Astrocyte of the cerebellum (primary cell): ENCODE data around the gene GP1BB.

Experiments used
- DNase-seq: peaks from one replicate; pipeline ENCODE4 v3.0.0-alpha.2; 2011; ENCODE audit warnings: low read depth
- H3K4me3 ChIP-seq: 2 replicates; pipeline ENCODE4 v1.5.1; 2011; ENCODE audit warnings: mild to moderate bottlenecking, low read depth, low read length, moderate library complexity
- in situ Hi-C: cut with HindIII; loops from 2 replicates; pipeline ENCODE4 v1.10.0; 2017; ENCODE audit warnings: low sequenced_read_pairs
- TF ChIP-seq, protein P1 (sequence below): IDR thresholded peaks from 2 replicates; pipeline ENCODE4 v1.5.1; 2012; ENCODE audit warnings: low read length, low read depth, moderate library complexity, mild to moderate bottlenecking; ENCODE audit errors: missing control alignments

The GP1BB gene

GRCh38 chr22:19728836-19729235 is 5.5 kb downstream of the GP1BB start:
- in situ Hi-C loops, result no loop called here
- no peak for DNase-seq
- TF ChIP-seq, protein P1, sequence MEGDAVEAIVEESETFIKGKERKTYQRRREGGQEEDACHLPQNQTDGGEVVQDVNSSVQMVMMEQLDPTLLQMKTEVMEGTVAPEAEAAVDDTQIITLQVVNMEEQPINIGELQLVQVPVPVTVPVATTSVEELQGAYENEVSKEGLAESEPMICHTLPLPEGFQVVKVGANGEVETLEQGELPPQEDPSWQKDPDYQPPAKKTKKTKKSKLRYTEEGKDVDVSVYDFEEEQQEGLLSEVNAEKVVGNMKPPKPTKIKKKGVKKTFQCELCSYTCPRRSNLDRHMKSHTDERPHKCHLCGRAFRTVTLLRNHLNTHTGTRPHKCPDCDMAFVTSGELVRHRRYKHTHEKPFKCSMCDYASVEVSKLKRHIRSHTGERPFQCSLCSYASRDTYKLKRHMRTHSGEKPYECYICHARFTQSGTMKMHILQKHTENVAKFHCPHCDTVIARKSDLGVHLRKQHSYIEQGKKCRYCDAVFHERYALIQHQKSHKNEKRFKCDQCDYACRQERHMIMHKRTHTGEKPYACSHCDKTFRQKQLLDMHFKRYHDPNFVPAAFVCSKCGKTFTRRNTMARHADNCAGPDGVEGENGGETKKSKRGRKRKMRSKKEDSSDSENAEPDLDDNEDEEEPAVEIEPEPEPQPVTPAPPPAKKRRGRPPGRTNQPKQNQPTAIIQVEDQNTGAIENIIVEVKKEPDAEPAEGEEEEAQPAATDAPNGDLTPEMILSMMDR, result no peak
- no peak overlapping the region for H3K4me3 ChIP-seq

GRCh38 chr22:19729507-19729906 is 6.2 kb downstream of the GP1BB start:
- in situ Hi-C loops, result no loop called here
- TF ChIP-seq, protein P1, result no peak
- no peak for DNase-seq
- H3K4me3 ChIP-seq, result no peak overlapping the region

DNA sequence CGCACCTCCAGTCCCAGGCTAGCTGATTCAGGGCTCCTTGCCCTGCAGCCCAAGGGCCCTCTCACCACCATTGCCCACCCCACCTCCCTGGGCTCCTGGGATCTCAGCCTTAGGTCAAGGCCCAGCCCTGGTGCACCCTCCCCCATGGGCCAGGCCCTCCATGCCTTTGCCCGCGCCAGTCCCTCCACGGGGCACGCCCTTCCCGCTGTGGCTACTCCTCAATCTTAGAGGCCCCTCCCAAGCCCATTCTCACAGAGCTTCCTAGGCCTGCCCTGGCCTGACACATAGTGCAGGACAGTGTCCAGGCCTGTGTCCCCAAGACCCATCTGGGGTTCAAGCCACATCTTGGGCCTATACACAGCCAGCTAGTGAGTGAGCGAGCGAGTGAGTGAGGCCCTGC is 6.9 kb downstream of the GP1BB start:
- H3K4me3 ChIP-seq, result no peak overlapping the region
- DNase-seq, result no peak
- in situ Hi-C loops, result no loop called here
- TF ChIP-seq, protein P1, result no peak

DNA sequence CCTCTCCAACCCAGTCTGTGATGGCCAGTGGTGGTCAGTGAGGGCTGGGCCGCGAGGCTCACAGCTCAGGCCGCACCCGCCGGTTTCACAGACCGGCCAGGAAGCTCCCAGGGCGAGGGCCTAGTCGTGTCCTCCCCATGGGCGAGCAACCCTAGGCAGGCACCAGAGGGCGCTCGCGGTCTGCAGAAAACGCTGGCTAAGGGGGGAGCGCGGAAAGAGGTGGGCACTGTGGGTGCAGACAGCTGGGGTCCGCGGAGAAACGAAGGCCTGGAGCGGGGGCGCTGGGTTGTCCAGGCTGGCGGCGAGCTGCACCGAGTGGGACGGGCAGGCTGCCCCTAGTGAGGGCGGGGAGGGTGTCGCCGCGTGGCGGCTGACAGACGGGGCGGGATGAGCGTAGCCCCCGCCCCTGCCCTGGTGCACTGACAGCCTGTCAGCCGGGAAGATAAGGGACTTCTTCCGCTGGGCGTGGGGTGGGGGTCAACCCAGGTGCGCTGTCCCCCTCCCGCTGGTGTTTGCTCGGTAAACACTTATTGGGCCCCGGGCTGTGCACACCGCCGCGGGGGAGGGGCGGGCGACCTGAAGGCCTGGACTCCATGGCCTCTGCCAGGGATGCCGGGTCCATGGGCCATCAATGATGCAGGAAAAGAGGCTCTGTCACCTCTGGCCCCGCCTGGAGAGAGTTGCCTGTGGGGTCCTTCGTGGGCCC is 7.5 kb downstream of the GP1BB start:
- in situ Hi-C loops, result no loop called here
- H3K4me3 ChIP-seq, result peak overlapping the region; percentile 39
- DNase-seq, result peak; percentile 38
- TF ChIP-seq, protein P1, result peak; percentile 84

DNA sequence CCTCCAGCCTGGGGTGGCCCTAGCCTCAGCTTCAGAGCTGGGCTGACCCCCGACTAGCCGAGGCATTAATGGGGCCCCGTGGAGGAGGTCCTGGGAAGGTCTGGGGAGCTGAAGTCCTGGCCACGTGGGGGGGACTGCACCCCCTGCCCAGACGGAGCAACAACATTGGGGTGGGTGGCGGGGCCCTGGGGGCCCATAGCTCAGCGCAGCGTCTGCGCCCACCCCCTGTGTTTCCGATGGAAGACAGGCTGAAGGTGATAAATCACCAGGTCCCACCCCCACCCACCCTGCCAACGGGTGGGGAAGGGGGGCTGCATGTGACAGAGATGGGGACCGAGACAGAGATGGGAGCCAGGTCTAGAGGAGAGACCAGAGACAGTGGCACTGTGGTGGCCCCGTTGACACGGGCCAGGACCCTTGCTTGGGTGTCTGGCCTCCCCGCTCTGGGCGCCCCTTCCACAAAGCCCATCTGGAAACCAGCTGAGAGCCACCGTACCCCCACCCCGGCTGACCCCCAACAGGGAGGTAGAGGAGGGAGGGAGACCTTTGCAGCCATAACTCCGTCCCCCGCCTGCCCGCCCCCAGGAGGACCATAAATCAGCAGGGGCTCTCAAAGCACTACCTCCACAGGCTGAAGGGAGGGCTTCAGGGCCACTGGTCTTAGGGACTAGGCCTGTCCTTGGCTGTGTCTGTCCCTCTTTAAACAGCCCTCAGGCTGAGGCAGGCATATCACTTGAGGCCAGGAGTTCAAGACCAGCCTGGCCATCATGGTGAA is 8.2 kb downstream of the GP1BB start:
- no peak overlapping the region for H3K4me3 ChIP-seq
- TF ChIP-seq, protein P1, result no peak
- in situ Hi-C loops, result no loop called here
- no peak for DNase-seq

GRCh38 chr22:19732403-19733113 is 9.2 kb downstream of the GP1BB start:
- no peak for DNase-seq
- no peak overlapping the region for H3K4me3 ChIP-seq
- in situ Hi-C loops, result no loop called here
- TF ChIP-seq, protein P1, result no peak
